Uterus (tissue), 4 donors: ENCODE results near the gene CCM2. TPM values are rescaled to one million over a fixed set of nuclear protein-coding genes. Genes with fewer than 3 reads are reported as not detected.
"Not testable (repeated sequence)": the region's sequence is repeated elsewhere in the genome, so short reads cannot be mapped to it uniquely, and the experiment has no call there.

Source experiments
- DNase-seq, 2 donors: peaks; one replicate each; pipeline ENCODE4 v3.0.0-alpha.2; 2019 to 2020
- H3K27ac ChIP-seq, 2 donors: fragments of 200-600 bp; sonication (generic); 1 replicate in 1 of 2; 2 replicates in 1 of 2; pipeline ENCODE4 v1.5.1; 2016 to 2018
- H3K27me3 ChIP-seq, 2 donors: fragments of 200-600 bp; sonication (generic); one replicate each; pipeline ENCODE4 v1.5.1; 2018 to 2019; ENCODE audit warnings: control low read depth in 1 of 2
- H3K36me3 ChIP-seq, 2 donors: fragments of 200-600 bp; sonication (generic); one replicate each; pipeline ENCODE4 v1.5.1; 2019; ENCODE audit warnings: control low read depth in 1 of 2
- H3K4me1 ChIP-seq, 2 donors: fragments of 200-600 bp; sonication (generic); one replicate each; pipeline ENCODE4 v1.5.1; 2018 to 2019; ENCODE audit warnings: control low read depth in 1 of 2
- H3K4me3 ChIP-seq, 2 donors: fragments of 200-600 bp; sonication (generic); 1 replicate in 1 of 2; 2 replicates in 1 of 2; pipeline ENCODE4 v1.5.1; 2018 to 2019; ENCODE audit warnings: mild to moderate bottlenecking in 1 of 2
- H3K9me3 ChIP-seq, 2 donors: fragments of 200-600 bp; sonication (generic); one replicate each; pipeline ENCODE4 v1.5.1; 2019; ENCODE audit warnings: control low read depth in 1 of 2
- POLR2A ChIP-seq, 2 donors: fragments of 450-650 bp; IDR thresholded peaks; one replicate each; pipeline ENCODE4 v1.6.1; 2016; ENCODE audit warnings: antibody characterized with exemption in 2 of 2, mild to moderate bottlenecking in 1 of 2, moderate library complexity in 1 of 2
- intact Hi-C: fragments of 100-400 bp; cut with DNase I; formaldehyde crosslinking; loops from one replicate; pipeline ENCODE4 v1.15.1; 2023; ENCODE audit warnings: low total_unique reads
- total RNA-seq, 4 donors: library from RNA; depleted of rRNA in 3 of 4; stranded (reverse); fragments of >200 nt in 3 of 4; gene quantifications; one replicate each; pipeline versions ENCODE4 v1.1.0 to v1.2.4, GENCODE V29; 2014 to 2023
- TF ChIP-seq, protein P1 (sequence below), 4 experiments: fragments of 200-600 bp in 2 of 4; fragments of 450-650 bp in 2 of 4; sonication (generic) in 2 of 4; IDR thresholded peaks; one replicate each; pipeline ENCODE4 v1.5.1; 2016 to 2019; ENCODE audit warnings: antibody characterized with exemption in 4 of 4, mild to moderate bottlenecking in 2 of 4, moderate library complexity in 1 of 4
- donor health status: DM: yes; HTN: yes; CAD: no.

CCM2 gene
- total RNA-seq, 4 donors from 2014 or later, result 7.6 to 70.2 (median 33.6) TPM

GRCh38 chr7:45017253-45017652 is 17.3 kb downstream of the CCM2 start:
- no peak for DNase-seq
- TF ChIP-seq, protein P1, sequence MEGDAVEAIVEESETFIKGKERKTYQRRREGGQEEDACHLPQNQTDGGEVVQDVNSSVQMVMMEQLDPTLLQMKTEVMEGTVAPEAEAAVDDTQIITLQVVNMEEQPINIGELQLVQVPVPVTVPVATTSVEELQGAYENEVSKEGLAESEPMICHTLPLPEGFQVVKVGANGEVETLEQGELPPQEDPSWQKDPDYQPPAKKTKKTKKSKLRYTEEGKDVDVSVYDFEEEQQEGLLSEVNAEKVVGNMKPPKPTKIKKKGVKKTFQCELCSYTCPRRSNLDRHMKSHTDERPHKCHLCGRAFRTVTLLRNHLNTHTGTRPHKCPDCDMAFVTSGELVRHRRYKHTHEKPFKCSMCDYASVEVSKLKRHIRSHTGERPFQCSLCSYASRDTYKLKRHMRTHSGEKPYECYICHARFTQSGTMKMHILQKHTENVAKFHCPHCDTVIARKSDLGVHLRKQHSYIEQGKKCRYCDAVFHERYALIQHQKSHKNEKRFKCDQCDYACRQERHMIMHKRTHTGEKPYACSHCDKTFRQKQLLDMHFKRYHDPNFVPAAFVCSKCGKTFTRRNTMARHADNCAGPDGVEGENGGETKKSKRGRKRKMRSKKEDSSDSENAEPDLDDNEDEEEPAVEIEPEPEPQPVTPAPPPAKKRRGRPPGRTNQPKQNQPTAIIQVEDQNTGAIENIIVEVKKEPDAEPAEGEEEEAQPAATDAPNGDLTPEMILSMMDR (IDR thresholded peaks at IDR 0.05), result no peak
- TF ChIP-seq POLR2A (IDR thresholded peaks at IDR 0.05), result no peak
- intact Hi-C loops, result no loop called here

GRCh38 chr7:45020915-45021314 is 20.9 kb downstream of the CCM2 start:
- no peak for TF ChIP-seq POLR2A (IDR thresholded peaks at IDR 0.05)
- TF ChIP-seq, protein P1 (IDR thresholded peaks at IDR 0.05), result no peak
- H3K27ac ChIP-seq, result peak overlapping the region in 1 of 2 donors; percentile 16
- H3K27me3 ChIP-seq, result no peaks in the 10 kb centered on the region
- no peaks in the 10 kb centered on the region for H3K9me3 ChIP-seq
- DNase-seq, result no peak
- no peaks in the 10 kb centered on the region for H3K36me3 ChIP-seq
- intact Hi-C loops, result no loop called here
- no peak overlapping the region for H3K4me3 ChIP-seq
- peaks cover 0 to 6% of the 10 kb centered on the region in 2 donors for H3K4me1 ChIP-seq

More at GRCh38 chr7:45017253-45017652, 17.3 kb downstream of the CCM2 start:
- no peaks in the 10 kb centered on the region for H3K9me3 ChIP-seq
- H3K36me3 ChIP-seq, result no peaks in the 10 kb centered on the region
- peaks cover 0 to 6% of the 10 kb centered on the region in 2 donors for H3K4me1 ChIP-seq
- H3K4me3 ChIP-seq, result no peak overlapping the region
- no peaks in the 10 kb centered on the region for H3K27me3 ChIP-seq
- no peak overlapping the region for H3K27ac ChIP-seq

DNA sequence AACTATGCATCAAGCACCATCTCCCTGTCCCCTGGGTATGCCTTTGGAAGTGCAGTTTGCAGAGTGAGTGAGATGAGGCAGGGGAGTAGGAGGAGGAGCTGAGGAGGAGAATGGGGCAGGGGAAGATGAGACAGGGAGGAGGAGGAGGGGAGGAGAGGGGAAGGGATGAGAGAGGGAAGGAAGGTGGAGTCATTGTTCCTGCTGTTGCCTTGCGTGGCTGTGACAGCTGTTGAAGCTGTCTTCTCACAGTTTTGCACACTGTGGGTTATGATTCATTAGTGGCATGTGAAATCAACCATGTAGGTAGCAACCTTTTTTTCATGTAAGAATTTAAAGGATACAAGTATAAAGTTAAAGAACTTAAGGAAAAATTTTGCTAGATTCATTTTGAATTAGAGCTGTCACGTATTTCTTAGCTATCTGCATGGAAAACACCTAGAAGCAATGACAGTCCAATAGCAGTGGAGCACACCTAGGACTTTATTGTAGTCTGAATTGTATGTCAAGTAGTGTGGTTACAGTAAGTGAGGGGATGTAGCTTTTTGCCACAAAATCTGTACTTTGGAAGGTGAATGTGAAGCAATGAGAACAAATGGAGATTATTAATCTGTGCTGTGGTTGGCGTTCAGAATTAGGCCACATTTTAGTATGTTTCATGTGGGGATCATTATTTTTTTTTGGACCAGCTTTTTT is 21.7 kb downstream of the CCM2 start:
- no peak for DNase-seq
- peaks cover 0 to 6% of the 10 kb centered on the region in 2 donors for H3K4me1 ChIP-seq
- H3K27me3 ChIP-seq, result no peaks in the 10 kb centered on the region
- H3K9me3 ChIP-seq, result no peaks in the 10 kb centered on the region
- H3K36me3 ChIP-seq, result no peaks in the 10 kb centered on the region
- no peak overlapping the region for H3K4me3 ChIP-seq
- H3K27ac ChIP-seq, result no peak overlapping the region
- TF ChIP-seq, protein P1 (IDR thresholded peaks at IDR 0.05), result no peak
- no peak for TF ChIP-seq POLR2A (IDR thresholded peaks at IDR 0.05)
- intact Hi-C loops, result no loop called here

DNA sequence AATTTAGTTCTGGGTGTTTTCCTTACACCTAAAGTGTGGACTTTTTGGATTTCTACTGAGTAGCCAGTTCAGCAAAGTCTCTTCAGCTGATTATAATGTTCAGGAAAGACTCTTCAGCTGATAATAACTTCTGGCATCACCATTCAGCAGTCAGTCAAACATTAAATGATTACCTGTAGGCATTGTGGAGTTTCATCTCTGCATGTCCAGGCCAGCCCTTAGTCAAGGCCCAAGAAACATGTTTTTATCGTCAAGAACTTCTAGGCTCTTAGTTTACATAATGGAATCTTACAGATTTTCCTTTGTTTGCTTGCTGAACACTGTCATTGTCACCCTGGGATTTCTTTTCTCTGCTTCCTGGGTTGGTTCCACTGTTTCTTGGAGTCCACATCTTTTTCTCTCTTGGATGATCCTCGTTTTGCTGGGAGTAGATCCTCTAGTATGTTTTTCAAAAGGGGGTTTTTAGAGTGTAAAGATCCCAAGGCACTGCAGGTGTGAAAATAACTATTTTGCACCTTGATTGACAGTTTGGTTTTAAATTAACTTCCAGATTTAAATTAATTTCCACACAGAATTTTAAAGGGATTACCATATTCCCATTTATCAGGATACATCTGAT is 24.2 kb downstream of the CCM2 start:
- peaks cover 0 to 6% of the 10 kb centered on the region in 2 donors for H3K4me1 ChIP-seq
- no peak overlapping the region for H3K4me3 ChIP-seq
- no peaks in the 10 kb centered on the region for H3K27me3 ChIP-seq
- no peak for TF ChIP-seq POLR2A (IDR thresholded peaks at IDR 0.05)
- TF ChIP-seq, protein P1 (IDR thresholded peaks at IDR 0.05), result no peak
- no peaks in the 10 kb centered on the region for H3K36me3 ChIP-seq
- DNase-seq, result no peak
- intact Hi-C loops, result no loop called here
- no peaks in the 10 kb centered on the region for H3K9me3 ChIP-seq
- no peak overlapping the region for H3K27ac ChIP-seq

DNA sequence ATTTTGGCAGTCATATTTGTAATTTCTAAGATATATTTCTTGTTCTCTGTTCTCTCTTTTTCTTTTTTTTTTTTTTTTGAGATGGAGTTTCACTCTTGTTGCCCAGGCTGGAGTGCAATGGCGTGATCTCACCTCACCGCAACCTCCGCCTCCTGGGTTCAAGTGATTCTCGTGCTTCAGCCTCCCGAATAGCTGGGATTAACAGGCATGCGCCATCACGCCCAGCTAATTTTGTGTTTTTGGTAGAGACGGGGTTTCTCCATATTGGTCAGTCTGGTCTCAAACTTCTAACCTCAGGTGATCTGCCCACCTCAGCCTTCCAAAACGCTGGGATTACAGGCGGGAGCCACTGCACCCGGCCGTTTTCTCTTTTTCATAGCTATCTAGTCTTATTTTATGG is 25.5 kb downstream of the CCM2 start:
- H3K4me1 ChIP-seq, H3K27me3 ChIP-seq, DNase-seq, H3K27ac ChIP-seq, H3K4me3 ChIP-seq, H3K36me3 ChIP-seq, H3K9me3 ChIP-seq, intact Hi-C loops: not testable (repeated sequence)
